Osteocyte (in vitro differentiated cells): ENCODE measurements around the gene ST6GALNAC2. TPM values are rescaled to one million over a fixed set of nuclear protein-coding genes. Genes with fewer than 3 reads are reported as not detected.
"Not testable (repeated sequence)": the region's sequence is repeated elsewhere in the genome, so short reads cannot be mapped to it uniquely, and the experiment has no call there.

ENCODE experiments used
- DNase-seq: peaks from one replicate; pipeline ENCODE4 v3.0.0; 2021; ENCODE audit warnings: mixed read lengths; ENCODE audit not compliant: unreplicated experiment; ENCODE audit errors: extremely low spot score
- H3K27ac Mint-ChIP-seq: one replicate; pipeline ENCODE4 v1.8.0; 2021; ENCODE audit warnings: mild to moderate bottlenecking, mixed read lengths; ENCODE audit not compliant: unreplicated experiment
- H3K27me3 Mint-ChIP-seq: one replicate; pipeline ENCODE4 v1.8.0; 2021; ENCODE audit warnings: mixed read lengths; ENCODE audit not compliant: unreplicated experiment
- H3K36me3 Mint-ChIP-seq: one replicate; pipeline ENCODE4 v1.8.0; 2021; ENCODE audit warnings: mixed read lengths; ENCODE audit not compliant: unreplicated experiment
- H3K4me1 Mint-ChIP-seq: one replicate; pipeline ENCODE4 v1.8.0; 2021; ENCODE audit warnings: mixed read lengths; ENCODE audit not compliant: unreplicated experiment
- H3K4me3 Mint-ChIP-seq: one replicate; pipeline ENCODE4 v1.8.0; 2021; ENCODE audit warnings: mild to moderate bottlenecking, moderate library complexity, mixed read lengths; ENCODE audit not compliant: unreplicated experiment
- H3K9me3 Mint-ChIP-seq: one replicate; pipeline ENCODE4 v1.8.0; 2021; ENCODE audit warnings: mixed read lengths; ENCODE audit not compliant: unreplicated experiment
- total RNA-seq: library from RNA; stranded (reverse); gene quantifications from 2 replicates; pipeline ENCODE4 v1.2.1, GENCODE V29; 2021
- TF ChIP-seq, protein P1 (sequence below): fragments of 200-600 bp; sonication (generic); IDR thresholded peaks from 2 replicates; pipeline ENCODE4 v1.5.0; 2021; ENCODE audit warnings: antibody characterized with exemption, mild to moderate bottlenecking, moderate library complexity

The ST6GALNAC2 gene
- total RNA-seq, 1 donor from 2014 or later: 3.3 TPM

DNA sequence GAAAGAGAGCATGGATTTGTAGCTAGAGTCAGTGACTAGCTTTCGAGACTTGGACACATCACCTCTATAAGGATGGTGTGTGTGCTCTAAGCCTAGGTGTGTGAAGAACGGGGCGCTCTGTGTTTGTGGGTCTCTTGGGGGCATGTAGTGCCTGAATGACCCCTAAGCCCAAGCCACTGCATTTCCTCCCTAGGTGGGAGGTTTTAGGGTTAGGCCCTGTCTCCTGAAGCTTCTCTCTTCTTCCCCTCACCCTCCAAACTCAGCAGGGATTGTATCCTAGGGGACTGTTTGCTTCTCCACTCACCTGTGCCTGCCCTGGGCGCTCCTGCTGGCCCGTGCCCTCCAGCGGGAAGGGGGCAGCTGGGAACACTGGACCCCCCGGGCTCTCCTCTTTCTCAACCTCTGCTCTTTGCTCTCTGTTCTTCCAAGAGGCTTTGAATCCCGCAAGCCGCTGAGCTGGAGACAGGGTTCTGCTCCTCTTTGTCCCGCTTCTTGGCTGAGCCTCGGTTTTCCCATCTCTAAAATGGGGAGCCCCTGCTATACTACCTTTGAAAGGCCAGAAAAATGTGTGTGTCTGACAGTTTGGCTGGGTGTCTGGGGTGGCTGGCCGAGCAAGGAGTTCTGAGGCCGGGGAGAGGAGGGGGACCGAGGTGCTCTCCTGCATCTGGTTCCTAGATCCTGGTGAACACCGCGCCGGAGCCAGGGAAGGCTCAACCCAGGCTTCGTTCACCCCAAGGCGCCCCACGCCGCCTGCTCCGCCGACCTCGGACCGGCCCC is 49.0 kb downstream of the ST6GALNAC2 start:
- H3K36me3 Mint-ChIP-seq: no peaks in the 10 kb centered on the region
- no peaks in the 10 kb centered on the region for H3K27me3 Mint-ChIP-seq
- DNase-seq: no peak
- H3K27ac Mint-ChIP-seq: no peak overlapping the region
- TF ChIP-seq, protein P1, sequence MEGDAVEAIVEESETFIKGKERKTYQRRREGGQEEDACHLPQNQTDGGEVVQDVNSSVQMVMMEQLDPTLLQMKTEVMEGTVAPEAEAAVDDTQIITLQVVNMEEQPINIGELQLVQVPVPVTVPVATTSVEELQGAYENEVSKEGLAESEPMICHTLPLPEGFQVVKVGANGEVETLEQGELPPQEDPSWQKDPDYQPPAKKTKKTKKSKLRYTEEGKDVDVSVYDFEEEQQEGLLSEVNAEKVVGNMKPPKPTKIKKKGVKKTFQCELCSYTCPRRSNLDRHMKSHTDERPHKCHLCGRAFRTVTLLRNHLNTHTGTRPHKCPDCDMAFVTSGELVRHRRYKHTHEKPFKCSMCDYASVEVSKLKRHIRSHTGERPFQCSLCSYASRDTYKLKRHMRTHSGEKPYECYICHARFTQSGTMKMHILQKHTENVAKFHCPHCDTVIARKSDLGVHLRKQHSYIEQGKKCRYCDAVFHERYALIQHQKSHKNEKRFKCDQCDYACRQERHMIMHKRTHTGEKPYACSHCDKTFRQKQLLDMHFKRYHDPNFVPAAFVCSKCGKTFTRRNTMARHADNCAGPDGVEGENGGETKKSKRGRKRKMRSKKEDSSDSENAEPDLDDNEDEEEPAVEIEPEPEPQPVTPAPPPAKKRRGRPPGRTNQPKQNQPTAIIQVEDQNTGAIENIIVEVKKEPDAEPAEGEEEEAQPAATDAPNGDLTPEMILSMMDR: no peak
- peaks cover 43% of the 10 kb centered on the region for H3K4me1 Mint-ChIP-seq
- H3K9me3 Mint-ChIP-seq: no peaks in the 10 kb centered on the region
- peak overlapping the region; percentile 42 for H3K4me3 Mint-ChIP-seq

DNA sequence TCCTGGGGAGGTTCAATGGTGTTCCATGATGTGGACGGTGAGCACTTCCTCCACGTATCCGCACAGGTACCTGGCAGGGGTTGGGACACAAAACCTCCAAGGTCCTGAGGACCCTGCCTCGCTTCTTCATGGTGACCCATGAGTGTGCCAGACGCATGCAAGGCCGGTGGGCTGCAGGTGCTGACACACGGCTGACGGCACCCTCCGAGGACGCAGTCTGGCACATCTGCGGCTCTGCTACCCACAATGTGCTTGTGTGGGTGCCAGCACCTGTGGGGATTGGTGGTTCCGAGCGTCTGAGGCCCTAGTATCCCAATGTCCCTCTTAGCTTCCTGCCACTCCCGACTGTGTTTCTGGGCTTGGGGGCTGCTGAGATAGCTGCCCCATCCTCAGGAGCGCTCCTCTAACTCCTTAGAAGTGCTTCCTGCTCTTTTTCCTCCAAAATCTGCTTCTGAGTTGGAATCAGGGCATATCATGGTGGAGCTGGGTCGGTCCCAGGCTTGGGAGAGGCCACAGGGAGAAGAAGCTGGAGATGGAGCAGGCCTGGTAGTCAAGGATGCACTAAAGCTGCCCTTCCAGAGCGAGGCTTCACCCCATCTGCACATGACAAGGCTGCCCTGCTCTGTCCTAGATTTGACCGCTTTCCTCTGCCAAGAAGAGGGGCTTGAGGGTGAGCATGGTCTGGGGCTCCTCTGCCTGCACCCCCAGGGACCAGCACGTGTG is 49.7 kb downstream of the ST6GALNAC2 start:
- no peak for DNase-seq
- H3K36me3 Mint-ChIP-seq: no peaks in the 10 kb centered on the region
- no peak overlapping the region for H3K4me3 Mint-ChIP-seq
- no peaks in the 10 kb centered on the region for H3K27me3 Mint-ChIP-seq
- H3K4me1 Mint-ChIP-seq: peaks cover 43% of the 10 kb centered on the region
- H3K27ac Mint-ChIP-seq: no peak overlapping the region
- no peaks in the 10 kb centered on the region for H3K9me3 Mint-ChIP-seq
- TF ChIP-seq, protein P1: no peak

DNA sequence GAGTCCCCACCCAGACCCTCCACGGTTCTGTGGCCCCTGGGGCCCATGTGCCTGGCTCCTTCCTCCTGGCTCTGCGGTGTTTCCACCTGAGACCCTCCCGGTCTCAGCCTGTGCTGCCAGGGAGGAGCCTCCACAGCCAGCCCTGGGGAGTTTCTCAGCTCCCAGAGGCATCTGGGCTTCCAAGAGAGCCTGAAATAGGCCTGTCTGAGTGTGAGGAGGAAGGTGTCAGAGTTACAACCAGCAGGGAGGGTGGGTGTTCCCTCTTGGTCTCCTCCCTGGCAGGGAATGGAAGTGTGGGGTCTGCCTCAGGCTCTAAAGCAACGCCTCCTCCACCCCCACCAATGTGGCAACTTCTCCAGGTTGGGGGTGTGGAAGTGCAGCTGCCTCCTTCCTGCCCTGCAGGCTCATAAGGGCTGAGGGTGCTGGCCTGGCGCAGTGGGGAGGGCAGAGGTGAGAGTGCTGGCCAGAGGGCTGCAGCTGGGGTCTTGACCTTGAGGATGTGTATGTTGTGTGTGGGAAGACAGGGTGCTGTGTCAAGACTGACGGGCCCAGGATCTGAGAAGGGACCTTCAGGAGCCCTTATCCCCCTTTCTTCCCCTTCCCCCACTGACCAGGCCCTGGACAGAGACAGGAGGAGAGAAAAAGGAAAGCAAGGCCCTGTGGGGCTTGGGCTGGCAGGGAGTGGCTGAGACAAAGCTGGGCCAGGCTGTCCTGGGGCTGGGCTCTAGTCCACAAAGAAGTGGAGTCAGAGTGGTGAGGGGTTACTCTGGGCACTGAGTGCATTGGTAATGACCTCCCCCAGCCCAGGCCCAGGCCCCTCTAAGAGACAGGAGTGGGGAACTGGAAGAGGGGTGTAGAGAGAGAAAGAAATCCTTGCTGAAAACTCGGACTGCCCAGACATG is 50.6 kb downstream of the ST6GALNAC2 start:
- H3K4me1 Mint-ChIP-seq: peaks cover 43% of the 10 kb centered on the region
- no peaks in the 10 kb centered on the region for H3K36me3 Mint-ChIP-seq
- H3K9me3 Mint-ChIP-seq: no peaks in the 10 kb centered on the region
- H3K27me3 Mint-ChIP-seq: no peaks in the 10 kb centered on the region
- no peak for DNase-seq
- peak overlapping the region; percentile 56 for H3K27ac Mint-ChIP-seq
- peak overlapping the region; percentile 30 for H3K4me3 Mint-ChIP-seq
- TF ChIP-seq, protein P1: no peak

DNA sequence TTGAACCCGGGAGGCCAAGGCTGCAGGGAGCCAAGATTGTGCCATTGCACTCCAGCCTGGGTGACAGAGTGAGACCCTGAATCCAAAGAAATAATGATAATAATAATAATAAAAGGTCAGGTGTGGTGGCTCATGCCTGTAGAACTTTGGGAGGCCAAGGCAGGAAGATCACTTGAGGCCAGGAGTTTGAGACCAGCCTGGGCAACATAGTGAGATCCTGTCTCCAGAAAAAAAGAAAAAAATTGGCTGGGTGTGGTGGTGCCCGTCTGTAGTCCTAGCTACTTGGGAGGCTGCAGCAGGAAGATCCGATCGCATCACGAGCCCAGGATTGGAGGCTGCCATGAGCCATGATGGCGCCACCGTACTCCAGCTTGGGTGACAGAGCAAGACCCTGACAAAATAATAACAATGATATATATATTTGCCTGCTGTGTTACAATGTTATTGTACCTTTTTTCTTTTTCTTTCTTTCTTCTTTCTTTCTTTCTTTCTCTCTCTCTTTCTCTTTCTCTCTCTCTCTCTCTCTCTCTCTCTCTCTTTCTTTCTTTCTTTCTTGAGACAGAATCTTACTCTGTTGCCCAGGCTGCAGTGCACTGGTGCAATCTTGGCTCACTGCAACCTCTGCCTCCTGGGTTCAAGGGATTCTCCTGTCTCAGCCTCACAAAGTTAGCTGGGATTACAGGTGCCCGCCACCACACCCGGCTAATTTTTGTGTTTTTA is 51.9 kb downstream of the ST6GALNAC2 start:
- H3K4me3 Mint-ChIP-seq, H3K27ac Mint-ChIP-seq, H3K9me3 Mint-ChIP-seq, DNase-seq, H3K36me3 Mint-ChIP-seq, H3K27me3 Mint-ChIP-seq: not testable (repeated sequence)
- H3K4me1 Mint-ChIP-seq: peaks cover 54% of the 10 kb centered on the region

DNA sequence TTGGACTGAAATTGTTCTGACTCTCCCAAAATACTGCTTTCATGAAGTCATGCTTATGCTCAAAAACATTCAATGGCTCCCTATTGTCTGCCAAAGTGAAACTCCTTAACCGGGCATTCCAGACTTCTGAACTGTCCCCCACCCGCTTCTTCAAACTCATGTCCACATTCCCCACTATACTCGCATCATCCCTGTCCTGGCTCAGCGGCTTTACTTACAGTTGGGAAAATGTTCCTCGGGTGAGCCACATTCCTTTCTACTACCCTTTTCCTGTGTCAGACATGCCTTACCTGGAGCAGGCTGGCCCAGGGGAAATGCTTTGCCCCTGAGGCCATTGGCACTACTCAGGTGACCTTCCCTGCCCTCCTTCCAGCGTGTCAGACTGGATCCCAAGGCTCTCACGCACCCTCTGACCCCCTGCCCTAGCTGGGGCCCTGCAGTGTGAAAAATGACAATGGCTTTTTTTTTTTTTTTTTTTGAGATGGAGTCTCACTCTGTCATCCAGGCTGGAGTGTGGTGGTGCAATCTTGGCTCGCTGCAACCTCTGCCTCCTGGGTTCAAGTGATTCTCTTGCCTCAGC is 53.5 kb downstream of the ST6GALNAC2 start:
- Mint-ChIP-seq H3K9me3 (no peaks in the 10 kb centered on the region), H3K27me3 (no peaks in the 10 kb centered on the region), H3K27ac (peak overlapping the region; percentile 28), H3K4me3 (no peak overlapping the region), H3K36me3 (no peaks in the 10 kb centered on the region), H3K4me1 (peaks cover 65% of the 10 kb centered on the region)
- TF ChIP-seq, protein P1: no peak
- no peak for DNase-seq
